ENCODE data around the gene TANK.

- TF ChIP-seq CTCF (IDR thresholded peaks at IDR 0.05; ENCODE audit: borderline replicate concordance, extremely low read depth, low read length, poor library complexity, severe bottlenecking) (no peak), EZH2 (IDR thresholded peaks at IDR 0.05; ENCODE audit: borderline replicate concordance, low read depth, low read length, severe bottlenecking) (no peak)
These were observed 26.9 kb upstream of the TANK start for GRCh38 chr2:161133366-161133765.
